Hematopoietic multipotent progenitor cell treated with erythropoietin and hydrocortisone succinate and interleukin-3 and kit ligand, for 6 days (in vitro differentiated cells): ENCODE results near the gene NRXN2.
"Not testable (repeated sequence)": the region's sequence is repeated elsewhere in the genome, so short reads cannot be mapped to it uniquely, and the experiment has no call there.

ENCODE experiments used
- DNase-seq: peaks from one replicate; pipeline ENCODE4 v3.0.0-alpha.2; 2015

The NRXN2 gene

DNA sequence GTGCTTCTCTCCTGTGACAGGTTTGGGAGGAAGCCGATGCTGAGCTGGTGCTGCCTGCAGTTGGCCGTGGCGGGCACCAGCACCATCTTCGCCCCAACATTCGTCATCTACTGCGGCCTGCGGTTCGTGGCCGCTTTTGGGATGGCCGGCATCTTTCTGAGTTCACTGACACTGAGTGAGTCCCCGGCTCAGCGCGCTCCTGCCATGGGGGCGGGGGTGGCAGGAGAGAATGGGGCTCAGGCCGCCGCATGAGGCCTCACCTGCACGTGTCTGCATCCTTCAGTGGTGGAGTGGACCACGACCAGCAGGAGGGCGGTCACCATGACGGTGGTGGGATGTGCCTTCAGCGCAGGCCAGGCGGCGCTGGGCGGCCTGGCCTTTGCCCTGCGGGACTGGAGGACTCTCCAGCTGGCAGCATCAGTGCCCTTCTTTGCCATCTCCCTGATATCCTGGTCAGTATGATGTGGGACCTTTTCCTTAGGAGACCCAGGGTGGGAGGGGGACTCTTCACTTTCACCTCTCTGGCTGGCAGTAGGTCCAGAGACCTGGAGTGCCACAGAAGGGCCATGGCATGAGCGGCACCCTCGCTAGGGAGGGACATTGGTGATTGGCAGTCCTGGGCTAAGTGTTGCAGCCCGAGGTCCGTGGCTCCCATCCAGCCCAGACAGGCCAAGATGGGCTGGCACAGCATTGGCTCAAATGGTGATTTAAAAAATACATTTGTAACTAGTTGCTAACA, 160.8 kb downstream of the NRXN2 start:
- DNase-seq, result no peak

DNA sequence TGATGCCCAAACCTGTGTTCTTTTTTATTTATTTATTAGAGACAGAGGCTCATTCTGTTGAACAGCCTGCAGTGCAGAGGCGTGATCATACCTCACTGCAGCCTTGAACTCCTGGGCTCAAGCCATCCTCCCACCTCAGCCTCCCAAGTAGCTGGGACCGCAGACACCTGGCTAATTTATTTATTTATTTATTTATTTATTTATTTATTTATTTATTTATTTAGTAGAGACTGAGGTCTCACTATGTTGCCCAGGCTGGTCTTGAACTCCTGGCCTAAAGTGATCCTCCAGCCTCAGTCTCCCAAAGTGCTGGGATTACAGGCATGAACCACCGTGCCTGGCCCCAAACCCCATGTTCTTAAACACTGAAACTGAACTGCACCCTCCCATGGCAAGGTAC, 161.6 kb downstream of the NRXN2 start:
- DNase-seq, result not testable (repeated sequence)

DNA sequence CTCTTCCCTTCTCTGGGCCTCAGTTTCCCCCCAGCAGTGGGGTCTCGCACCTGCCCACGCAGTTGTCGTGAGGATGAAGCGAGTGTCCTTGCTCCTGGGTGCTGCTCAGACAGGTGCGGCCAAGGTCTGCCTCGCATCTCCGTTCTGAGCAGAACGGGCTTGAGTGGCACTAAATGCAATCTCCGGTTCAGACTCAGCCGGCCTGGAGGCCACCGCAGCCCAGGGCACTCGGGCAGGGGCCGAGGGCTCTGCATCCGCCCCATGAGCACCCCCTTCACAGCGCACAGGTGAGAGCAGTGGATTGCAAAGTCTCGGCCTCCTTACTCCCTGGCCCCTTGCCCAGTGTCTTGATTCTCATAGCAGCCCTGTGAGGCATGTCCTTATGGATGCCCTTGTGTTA, 162.1 kb downstream of the NRXN2 start:
- no peak for DNase-seq

DNA sequence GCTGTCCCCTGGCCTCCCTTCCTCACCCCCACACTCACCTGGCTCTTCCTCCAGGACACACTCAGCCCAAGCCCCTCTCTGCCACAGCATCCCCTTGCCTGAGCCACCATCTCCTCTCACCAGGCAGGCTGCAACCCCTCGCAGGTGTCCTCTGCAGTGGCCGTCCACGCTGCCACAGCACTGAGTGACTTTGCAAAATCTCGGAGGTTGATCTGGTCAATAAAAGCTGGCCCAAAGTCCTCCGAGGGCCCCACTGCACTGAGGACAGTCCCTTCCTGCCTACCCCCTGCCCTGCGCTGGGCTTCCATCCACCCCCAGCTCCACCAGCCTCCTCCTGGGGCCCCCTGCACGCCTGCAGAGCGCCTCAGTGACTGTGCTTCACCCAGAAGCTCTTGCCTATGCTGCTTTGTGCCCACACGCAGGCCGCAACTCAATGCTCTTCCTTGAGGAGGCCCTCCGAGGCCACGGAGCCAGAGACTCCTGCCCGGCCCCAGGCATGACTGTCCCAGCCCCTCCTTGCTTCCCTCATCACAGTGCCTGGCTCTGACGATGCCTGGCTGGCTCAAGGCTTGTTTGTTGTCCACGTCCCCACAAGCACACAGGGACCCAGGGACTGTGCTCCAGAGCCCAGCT, 162.7 kb downstream of the NRXN2 start:
- no peak for DNase-seq

DNA sequence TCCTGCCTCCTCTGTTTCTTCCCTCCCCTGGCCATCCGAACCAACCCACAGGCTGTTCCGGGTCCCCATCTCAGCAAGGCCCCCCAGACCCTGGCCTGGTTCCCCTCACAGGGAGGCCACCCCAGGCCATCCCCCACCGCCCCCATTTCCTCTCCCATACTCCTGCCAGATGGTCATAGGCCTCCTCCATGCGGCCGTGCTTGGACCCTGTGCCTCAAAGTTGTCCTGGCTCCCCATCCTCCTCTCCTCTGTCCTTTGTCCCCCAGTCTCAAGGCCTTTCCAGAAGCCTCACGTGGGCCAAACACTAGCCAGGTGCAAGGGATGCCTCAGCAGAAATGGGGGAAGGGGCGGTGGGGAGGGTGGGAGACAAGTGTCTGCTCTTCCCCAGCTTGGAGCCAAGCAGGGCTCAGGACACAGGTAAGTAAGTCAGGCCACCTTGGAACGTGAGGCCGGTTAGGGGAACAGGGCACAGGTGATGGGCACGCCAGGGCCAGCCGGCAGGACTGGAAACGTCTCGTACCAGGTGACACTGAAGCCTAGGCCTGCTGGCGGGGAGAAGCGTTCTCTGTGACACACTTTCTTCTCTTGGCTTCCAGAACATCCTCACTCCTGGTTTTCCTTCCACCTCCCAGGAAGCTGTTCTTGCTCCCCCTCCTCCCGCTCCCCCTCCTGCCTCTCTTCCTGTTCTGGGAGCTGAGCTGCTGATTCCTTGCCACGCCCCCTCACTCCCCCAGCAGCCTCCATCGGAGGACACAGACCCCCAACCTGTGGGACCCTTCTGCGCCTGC, 163.5 kb downstream of the NRXN2 start:
- no peak for DNase-seq

DNA sequence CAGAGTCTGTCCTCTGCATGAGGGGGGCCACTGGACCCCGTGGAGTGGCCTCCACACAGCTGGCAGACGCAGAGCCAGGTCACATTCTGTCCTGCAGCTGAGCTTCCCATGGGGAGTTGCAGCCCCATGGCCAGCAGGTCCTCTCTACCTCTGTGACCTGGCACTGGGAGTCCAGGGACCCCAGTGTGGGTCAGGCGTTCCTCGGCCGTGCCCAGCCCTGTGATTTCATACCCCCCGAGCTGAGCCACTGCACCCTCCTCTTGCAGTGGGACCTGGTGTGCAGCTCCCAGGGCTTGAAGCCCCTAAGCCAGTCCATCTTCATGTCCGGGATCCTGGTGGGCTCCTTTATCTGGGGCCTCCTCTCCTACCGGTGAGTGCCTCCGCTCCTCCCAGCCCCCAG, 164.1 kb downstream of the NRXN2 start:
- no peak for DNase-seq

DNA sequence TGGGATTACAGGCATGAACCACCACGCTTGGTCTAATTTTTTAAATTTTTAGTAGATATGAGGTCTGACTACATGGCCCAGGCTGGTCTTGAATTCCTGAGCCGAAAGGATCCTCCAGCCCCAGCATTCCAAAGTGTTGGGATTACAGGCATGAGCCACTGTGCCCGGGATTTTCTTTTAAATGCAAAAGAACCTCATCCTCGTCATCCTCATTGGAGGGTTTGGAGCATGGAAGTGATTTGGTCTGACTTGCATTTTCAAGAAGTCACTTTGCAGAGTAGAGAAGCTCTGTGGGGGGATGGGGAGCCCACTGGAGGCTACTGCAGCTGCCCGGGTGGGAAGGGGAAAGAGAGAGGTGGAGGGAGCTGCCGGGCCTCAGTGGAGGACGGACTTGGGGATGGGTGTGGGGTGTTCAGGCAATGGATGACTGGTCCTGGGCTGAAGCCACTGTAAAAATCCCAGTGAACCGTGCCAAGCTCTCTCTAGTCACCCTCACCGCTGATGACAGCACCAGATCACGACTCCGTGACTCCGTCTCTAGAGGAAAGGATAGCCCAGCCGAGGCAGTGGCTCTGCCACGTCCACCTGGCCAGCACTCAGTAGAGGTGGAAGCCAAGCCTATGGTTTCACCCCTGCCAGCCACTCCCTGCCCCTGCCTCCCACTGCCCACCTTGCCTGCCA, 164.8 kb downstream of the NRXN2 start:
- DNase-seq, result no peak

DNA sequence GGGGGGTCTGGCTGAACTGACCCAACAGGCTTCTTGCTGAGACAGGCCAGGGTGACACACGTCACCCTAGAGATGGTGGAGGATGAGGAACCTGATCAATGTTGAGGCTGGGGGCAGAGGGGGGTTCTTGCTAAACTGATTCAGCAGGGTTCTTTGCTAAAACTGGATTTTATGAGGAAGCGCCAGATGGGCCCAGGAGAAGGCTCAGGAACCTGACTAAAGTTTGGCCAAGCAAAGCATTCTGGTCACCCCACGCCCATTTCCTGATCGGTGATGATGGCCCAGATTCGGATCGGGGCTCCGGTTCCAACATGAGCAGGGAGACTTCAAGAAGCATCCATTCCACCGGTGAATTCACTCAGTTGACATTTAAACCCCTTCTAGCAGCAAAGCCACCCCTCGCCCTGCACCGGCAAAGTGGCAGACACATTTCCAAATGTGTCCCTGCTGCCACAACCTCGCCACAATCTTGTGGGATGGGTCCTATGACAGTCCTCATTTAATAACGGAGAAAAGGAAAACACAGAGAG, 166.2 kb downstream of the NRXN2 start:
- no peak for DNase-seq
